Activated CD4-positive, alpha-beta T cell treated with anti-CD3 and anti-CD28 coated beads for 1 hour (primary cell): Measurements from ENCODE around the gene ZCCHC24.

Source experiments
- DNase-seq: peaks from one replicate; pipeline ENCODE4 v3.0.0-alpha.2; 2020

ZCCHC24 gene

DNA sequence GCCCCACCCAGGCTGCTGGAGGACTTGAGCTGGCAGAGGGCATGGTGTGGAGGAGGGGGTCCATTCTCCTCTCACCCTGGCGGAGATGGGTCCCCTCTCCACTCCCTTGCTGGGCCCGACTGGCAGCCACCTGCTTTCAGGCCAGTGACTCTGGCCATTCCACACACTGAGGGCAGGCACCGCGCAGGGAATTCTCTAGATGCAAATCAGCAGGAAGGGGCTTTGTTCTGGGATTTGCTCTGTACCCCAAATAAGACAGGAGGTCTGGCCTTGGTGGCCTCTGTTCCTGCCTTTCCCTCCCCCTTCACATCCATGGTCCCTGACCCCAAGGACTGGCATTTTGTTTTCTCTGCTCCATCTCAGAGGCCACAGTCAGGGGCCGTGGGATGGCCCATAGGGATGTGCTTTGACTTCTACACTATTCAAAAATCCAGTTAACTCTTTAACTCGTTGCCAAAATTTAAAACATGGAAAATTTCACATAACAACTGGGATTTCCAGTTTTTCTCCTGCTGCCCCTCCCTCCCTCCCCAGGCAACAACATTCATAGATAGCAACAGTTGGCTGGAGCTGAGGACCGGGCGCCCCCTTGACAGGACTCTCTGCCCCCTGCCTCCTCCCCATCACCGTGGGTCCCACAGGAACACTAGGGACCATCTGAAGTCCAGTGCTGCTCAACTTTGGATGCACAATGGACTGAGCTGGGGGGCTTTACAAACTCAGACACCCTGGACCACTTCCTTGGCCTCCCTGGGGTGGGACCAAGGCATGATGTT is 64.3 kb downstream of the ZCCHC24 start:
- peak; percentile 3 for DNase-seq

DNA sequence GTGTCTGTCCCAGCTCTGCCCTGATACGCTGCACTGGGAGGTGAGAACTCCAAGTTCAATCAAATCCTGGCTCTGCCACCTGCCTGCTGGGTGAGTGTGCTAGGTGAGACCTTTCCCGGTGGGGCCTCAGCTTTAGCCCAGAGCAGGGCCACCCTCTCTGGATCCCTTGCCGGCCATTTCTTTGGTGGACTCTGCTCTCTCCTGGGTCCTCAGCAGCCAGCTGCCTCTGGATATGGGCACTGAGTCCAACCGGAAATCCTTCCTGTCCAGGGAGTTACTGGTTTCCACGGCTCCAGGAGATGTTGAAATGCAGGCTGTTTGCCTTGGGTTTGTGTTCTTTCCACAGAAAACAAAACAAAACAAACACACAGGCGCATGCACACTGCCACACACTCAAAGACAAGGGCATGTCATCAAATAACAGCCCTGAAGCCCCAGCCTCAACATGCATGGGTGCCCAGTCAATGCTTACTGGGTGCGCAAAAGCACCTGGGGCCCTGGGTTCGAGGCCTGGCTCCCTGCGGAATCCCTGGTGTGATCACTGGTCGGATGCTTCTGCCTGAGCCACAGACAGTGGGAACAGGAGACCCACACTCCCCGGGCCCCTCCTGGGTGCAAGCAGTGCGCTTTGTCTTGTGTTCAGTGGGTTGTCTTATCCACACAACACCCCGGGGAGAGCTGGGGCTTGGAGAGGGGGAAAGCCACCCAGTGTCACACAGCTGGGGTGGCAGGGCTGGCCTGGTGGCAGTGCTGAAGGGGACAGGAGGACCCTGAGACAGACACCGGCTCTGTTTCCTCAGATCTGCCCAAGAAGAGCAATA is 65.1 kb downstream of the ZCCHC24 start:
- DNase-seq: peak; percentile 5

GRCh38 chr10:79379512-79380124 is 65.8 kb downstream of the ZCCHC24 start:
- no peak for DNase-seq

DNA sequence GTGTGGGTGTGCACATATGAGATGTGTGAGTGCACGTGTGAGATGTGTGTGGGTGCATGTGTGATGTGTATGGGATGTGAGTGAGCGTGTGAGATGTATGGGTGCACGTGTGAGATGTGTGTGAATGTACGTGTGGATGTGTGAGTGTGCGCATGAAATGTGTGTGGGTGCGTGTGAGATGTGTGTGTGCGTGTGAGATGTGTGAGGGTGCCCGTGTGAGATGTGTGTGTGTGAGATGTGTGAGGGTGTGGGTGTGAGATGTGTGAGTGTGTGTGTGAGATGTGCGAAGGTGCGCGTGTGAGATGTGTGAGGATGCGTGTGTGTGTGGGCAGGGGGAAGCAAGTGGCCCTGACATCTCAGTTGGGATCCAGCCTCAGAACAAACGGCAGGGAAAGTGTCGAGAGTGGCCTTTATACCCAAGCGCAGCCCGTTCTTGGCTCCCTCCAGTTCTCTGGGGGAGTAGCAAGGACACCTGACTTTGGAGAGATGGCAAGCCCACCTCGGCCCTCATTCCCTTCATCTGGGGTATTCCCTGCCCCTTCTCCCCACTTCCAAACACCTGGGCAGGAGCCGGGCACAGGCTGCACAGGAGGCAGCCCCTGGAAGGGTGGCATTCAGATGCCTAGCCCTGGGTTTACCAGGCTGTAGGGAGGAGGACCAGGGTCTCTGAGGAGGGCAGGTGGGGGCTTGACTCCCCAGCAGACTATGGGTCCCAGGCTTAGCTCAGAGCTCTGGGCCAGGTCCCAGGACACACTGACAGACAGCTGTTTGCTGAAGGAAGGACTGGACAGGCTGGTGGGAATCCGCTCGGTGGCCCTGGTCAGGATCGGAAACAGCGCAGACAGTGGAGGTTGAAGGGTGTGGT is 66.5 kb downstream of the ZCCHC24 start:
- peak; percentile 4 for DNase-seq

GRCh38 chr10:79378383-79378646 is 67.1 kb downstream of the ZCCHC24 start:
- DNase-seq: no peak

GRCh38 chr10:79377557-79378382 is 67.7 kb downstream of the ZCCHC24 start:
- DNase-seq: peak; percentile 3

DNA sequence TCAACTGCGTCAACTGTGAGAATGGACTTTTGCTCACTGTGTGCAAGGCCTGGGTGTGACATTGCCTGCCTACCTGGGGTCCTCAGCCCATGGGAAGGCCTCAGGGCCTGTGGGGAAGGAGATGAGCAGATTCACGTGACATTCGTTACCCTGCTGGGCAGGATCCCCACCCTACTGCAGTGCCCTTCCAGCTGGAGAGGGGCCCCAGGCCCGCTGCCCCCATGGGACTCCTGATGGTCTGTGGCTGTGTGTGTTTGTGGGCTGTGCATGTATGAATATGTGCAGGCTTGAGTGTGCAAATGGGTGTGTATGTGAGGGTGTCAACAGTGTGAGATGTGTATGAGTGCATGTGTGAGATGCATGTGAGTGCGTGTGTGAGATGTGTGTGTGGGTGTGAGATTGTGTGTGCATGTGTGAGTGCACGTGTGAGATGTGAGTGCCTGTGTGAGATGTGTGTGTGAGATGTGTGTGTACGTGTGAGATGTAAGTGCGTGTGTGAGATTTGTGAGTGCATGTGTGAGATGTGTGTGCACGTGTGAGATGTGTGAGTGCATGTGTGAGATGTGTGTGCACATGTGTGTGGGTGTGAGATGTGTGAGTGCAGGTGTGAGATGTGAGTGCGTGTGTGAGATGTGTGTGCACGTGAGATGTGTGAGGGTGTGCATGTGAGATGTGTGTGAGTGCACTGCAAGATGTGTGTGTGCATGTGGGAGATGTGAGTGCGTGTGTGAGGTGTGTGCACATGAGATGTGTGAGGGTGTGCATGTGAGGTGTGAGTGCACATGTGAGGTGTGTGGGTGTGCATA is 68.5 kb downstream of the ZCCHC24 start:
- DNase-seq: peak; percentile 1

GRCh38 chr10:79376078-79376628 is 69.3 kb downstream of the ZCCHC24 start:
- peak; percentile 5 for DNase-seq

DNA sequence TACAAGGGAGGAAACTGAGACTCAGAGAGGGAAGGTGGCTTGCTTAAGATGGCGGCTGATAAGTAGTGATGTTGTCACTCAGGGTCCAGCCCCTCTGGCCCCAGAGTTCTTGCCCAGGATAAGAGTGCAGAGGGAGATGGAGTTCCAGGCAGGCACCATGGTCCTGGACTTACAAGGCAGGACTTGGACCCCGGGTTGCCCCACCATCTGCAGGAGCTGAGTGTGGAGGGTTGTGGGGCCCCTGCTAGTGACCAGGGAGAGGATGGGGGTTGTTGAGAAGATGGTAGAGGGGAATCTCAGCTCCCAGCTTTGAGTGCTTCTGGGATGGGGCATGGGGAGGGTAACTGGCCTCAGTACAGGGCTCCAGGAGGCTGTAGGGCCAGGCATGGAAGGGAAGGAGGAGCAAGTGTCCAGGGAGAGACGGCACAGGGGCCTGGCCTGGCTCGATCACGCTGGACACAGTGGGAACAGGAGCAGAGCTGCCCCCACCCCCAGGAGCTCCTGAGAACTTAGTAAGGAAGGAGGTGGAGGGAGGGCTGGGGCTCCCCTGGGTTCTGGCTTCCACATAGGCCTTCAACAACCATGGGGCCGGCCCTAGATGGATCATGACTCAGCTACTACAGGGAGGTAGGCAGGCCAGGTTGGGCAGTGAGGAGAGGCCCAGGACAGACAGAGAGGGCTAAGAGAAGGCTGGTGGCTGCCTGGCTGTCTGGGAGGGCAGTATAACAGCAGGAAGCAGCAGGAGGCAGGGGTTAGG is 69.9 kb downstream of the ZCCHC24 start:
- peak; percentile 4 for DNase-seq

DNA sequence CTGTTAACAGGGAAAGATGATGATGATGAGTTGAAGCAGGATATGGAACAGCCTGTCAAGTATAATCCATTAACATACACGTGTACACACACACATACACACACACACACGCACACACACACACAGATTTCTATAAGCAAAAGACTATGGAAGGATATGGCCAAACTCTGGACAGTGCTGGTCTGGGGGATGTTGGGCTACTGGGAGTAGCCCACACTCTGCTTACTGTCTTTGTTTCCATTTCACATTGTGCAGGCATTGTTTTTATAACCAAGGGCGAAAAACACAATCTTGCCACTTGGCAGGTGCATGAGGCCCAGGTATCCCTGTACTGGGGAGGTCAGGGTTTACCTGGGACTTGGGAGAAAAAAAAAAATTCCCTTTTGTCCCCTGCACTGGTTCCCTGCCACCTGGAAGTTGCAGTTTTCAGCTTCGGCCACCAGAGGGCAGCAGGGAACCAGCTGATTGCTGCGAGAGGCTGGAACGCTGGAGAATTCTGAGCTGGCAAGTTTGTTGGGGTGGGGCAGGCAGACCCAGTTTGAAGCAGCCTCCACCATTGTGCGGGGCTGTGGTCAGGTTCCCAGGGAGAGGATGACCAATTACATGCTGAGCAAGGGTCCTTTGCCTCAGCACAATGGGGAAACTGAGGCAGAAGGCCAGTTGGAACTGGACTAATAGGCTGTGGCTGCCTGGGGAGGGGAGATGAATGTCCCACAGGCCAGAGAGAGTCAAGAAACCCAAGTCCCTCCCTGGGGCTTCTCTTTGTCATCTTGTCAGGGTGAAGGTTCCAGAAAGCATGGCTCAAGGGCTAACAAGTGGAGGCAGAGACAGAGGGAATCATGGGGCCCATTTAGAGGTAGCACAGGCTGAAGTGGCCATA is 70.9 kb downstream of the ZCCHC24 start:
- peak; percentile 65 for DNase-seq

DNA sequence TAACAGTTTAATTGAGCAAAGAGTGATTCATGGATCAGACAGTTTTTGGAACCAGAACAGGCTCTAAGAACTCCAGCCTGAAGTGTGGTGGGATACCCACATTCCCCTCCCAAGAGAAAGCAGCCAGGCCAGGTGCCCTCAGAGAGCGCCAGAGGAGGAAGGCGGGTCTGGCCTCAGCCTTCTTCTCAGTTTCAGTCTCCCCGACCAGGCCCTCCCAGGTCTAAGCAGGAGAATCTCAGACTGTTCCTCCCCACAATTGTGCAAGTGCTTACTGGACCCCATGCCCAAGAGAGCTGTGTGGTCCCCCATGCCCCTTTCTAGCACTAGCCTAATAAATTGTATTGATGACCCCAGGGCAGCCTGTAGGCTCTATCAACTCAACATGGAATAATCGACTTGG is 72.6 kb downstream of the ZCCHC24 start:
- no peak for DNase-seq

GRCh38 chr10:79367426-79368189 is 77.8 kb downstream of the ZCCHC24 start:
- no peak for DNase-seq

- DNase-seq: no peak
Observed at GRCh38 chr10:79361726-79362397, 83.6 kb downstream of the ZCCHC24 start.

DNA sequence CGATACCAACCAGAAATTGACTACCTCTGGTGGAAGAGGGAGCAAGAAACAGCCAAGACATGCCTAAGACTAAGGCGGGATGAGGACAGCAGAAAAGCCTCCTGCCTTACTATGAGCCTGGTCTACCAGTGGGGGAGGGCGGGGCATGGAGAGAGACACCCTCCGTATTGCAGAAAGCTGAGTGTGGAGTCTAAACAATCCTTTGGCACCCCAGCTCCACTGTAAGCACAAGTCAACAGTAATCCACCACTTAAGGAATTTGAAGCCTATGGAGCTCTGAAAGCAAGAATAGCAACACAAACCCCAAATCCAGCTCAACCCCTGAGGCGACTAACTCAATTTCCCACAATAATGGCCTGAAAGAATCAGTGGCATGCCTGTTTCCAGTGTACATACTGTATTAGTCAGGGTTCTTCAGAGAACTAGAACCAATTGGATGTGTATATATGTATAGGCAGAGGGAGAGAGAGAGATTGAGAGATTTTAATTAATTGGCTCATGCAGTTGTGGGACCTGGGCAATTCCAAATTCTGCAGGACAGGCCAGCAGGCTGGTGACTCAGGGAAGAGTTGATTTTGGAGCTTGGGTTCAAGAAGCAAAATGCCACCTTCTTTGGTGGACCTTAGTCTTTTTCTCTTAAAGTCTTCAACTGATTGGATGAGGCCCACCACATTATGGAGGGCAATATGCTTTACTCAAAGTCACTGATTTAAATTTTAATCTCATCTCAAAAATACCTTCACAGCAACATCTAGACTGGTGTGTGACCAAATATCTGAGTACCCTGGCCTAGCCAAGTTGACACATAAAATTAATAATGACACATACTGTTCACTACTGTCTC is 84.7 kb downstream of the ZCCHC24 start:
- no peak for DNase-seq

DNA sequence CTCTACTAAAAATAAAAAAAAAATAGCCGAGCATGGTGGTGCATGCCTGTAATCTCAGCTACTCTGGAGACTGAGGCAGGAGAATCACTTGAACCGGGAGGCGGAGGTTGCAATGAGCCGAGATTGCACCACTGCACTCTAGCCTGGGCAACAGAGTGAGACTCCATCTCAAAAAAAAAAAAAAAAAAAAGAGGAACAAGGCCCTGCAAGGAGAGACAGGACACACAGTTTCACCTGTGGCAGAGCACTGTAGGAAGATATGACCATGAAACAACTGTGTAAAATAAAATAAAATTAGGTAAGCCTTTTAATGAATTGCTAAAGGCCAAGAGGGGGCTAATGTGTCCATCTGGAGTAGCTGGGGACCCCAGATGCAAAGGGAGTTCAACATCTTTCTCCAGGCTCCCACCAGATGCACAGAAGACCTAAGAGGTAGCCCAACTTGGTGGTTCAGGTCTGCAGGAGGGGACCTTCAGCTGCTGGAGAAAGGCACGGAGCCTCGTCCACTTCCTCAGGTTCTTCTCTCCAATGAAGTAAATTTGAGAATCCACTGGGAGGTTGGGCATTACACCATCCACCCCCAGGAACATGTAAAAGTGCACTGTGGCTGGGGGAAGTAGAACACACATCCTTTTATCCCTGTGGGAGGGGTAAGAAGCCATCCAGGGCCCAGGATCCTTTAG is 85.5 kb downstream of the ZCCHC24 start:
- no peak for DNase-seq

- peak; percentile 0 for DNase-seq
Observed at GRCh38 chr10:79358811-79359210, 86.6 kb downstream of the ZCCHC24 start.
